Measurements from ENCODE around the gene VPS37D.

The VPS37D gene

DNA sequence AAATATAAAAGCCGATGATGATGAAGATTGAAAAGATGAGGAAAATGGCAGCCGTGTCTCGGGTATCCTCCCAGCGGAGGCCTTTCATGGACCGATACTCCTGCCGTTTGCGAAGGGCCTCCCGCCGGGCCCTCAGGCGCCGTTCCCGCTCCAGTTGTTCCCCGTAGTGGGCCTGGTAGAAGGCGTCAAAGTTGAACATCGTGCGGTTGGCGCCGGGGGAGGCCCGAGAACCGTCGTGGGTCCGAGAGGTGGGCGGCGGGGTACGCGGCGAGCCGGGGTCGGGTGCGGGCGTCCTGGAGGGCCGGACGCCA, 15.1 kb downstream of the VPS37D start:
- H3K36me3 ChIP-seq (replicated peaks; ENCODE audit: low read depth, low read length), result peaks cover 28% of the 10 kb centered on the region

DNA sequence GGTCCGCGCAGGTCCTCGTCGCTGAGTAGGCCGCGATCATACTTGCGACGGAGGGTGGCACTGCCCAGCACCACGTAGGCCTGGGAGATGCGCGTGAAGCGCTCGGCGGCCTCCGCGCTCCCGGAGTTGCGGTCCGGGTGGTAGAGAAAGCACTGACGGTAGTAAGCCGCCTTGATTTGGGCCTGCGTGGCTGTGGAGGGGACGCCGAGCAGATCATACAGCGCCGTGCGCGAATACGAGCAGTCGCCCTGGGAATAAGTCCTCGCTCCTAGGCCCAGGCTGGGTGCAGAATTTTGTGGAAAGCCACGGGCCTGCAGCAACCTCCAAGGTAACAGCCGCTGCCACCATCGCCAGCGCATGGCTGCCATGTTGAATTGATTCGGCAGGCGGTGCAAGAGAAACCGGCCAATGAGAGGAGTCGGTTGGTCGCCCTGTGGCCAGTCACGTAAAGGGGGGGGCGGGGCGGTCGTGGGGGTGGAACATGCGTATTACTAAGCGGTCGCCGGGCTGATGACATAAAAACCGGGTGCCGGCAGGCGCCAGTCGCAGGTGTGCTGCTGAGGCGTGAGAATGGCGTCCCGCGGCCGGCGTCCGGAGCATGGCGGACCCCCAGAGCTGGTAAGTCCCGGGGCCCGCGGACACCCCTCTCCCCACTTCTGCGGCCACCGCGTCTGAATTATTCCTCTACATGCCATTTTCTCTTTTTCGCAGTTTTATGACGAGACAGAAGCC, 15.6 kb downstream of the VPS37D start, which contains the start of the genes BUD23 and DNAJC30:
Gene BUD23 (plus strand): TSS at position 542 of the 732 bp plus-strand sequence. CDS start 29 bp downstream, at position 571.
Gene DNAJC30 (minus strand): TSS at position 398 of the 732 bp plus-strand sequence. CDS start 30 bp downstream, at position 368.
- H3K9me3 ChIP-seq (ENCODE audit: insufficient read depth, low read length), result no peaks in the 10 kb centered on the region
- H3K79me2 ChIP-seq (ENCODE audit: low read length), result peaks cover 93% of the 10 kb centered on the region
- H3K4me2 ChIP-seq (ENCODE audit: low read length), result peak within 1 kb of the TSS; percentile 87
- H3K27me3 ChIP-seq (ENCODE audit: low read depth, low read length), result no peaks in the 10 kb centered on the region
- peaks cover 4% of the 10 kb centered on the region; the same call in 1 of the 2 replicates for H4K20me1 ChIP-seq (ENCODE audit: insufficient read depth, low read length)
- H2AFZ ChIP-seq (ENCODE audit: low read depth, low read length), result peak within 1 kb of the TSS; percentile 83; the same call in 1 of the 2 replicates
- peak within 1 kb of the TSS; percentile 86 for H3K9ac ChIP-seq (ENCODE audit: low read length)
- no peak for TF ChIP-seq EZH2phosphoT487 (IDR thresholded peaks at IDR 0.05; ENCODE audit: low read depth)
- TF ChIP-seq, protein P1, sequence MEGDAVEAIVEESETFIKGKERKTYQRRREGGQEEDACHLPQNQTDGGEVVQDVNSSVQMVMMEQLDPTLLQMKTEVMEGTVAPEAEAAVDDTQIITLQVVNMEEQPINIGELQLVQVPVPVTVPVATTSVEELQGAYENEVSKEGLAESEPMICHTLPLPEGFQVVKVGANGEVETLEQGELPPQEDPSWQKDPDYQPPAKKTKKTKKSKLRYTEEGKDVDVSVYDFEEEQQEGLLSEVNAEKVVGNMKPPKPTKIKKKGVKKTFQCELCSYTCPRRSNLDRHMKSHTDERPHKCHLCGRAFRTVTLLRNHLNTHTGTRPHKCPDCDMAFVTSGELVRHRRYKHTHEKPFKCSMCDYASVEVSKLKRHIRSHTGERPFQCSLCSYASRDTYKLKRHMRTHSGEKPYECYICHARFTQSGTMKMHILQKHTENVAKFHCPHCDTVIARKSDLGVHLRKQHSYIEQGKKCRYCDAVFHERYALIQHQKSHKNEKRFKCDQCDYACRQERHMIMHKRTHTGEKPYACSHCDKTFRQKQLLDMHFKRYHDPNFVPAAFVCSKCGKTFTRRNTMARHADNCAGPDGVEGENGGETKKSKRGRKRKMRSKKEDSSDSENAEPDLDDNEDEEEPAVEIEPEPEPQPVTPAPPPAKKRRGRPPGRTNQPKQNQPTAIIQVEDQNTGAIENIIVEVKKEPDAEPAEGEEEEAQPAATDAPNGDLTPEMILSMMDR (IDR thresholded peaks at IDR 0.05; ENCODE audit: low read depth, low read length), result no peak
- peaks cover 26% of the 10 kb centered on the region for H3K36me3 ChIP-seq (replicated peaks; ENCODE audit: low read depth, low read length)
- peaks cover 16% of the 10 kb centered on the region for H3K4me1 ChIP-seq (ENCODE audit: low read length)
- peak within 1 kb of the TSS; percentile 93 for H3K4me3 ChIP-seq (ENCODE audit: low read length)
- H3K27ac ChIP-seq (ENCODE audit: low read length), result peak within 1 kb of the TSS; percentile 33; the same call in 1 of the 2 replicates

More for the DNA sequence above, 15.1 kb downstream of the VPS37D start:
- Histone ChIP-seq H3K79me2 (ENCODE audit: low read length) (peaks cover 90% of the 10 kb centered on the region), H3K9ac (ENCODE audit: low read length) (peak overlapping the region; percentile 76), H3K4me3 (ENCODE audit: low read length) (peak overlapping the region; percentile 93), H3K4me1 (ENCODE audit: low read length) (peaks cover 14% of the 10 kb centered on the region), H3K9me3 (ENCODE audit: insufficient read depth, low read length) (no peaks in the 10 kb centered on the region), H3K27ac (ENCODE audit: low read length) (peak overlapping the region; percentile 20; the same call in 1 of the 2 replicates), H3K4me2 (ENCODE audit: low read length) (peak overlapping the region; percentile 87), H3K27me3 (ENCODE audit: low read depth, low read length) (no peaks in the 10 kb centered on the region), H2AFZ (ENCODE audit: low read depth, low read length) (0 out of 2 replicates have a peak overlapping the region, but pooled peaks have one; percentile 54), H4K20me1 (ENCODE audit: insufficient read depth, low read length) (peaks cover 4% of the 10 kb centered on the region; the same call in 1 of the 2 replicates)
- no peak for TF ChIP-seq EZH2phosphoT487 (IDR thresholded peaks at IDR 0.05; ENCODE audit: low read depth)
- TF ChIP-seq, protein P1 (IDR thresholded peaks at IDR 0.05; ENCODE audit: low read depth, low read length), result no peak

DNA sequence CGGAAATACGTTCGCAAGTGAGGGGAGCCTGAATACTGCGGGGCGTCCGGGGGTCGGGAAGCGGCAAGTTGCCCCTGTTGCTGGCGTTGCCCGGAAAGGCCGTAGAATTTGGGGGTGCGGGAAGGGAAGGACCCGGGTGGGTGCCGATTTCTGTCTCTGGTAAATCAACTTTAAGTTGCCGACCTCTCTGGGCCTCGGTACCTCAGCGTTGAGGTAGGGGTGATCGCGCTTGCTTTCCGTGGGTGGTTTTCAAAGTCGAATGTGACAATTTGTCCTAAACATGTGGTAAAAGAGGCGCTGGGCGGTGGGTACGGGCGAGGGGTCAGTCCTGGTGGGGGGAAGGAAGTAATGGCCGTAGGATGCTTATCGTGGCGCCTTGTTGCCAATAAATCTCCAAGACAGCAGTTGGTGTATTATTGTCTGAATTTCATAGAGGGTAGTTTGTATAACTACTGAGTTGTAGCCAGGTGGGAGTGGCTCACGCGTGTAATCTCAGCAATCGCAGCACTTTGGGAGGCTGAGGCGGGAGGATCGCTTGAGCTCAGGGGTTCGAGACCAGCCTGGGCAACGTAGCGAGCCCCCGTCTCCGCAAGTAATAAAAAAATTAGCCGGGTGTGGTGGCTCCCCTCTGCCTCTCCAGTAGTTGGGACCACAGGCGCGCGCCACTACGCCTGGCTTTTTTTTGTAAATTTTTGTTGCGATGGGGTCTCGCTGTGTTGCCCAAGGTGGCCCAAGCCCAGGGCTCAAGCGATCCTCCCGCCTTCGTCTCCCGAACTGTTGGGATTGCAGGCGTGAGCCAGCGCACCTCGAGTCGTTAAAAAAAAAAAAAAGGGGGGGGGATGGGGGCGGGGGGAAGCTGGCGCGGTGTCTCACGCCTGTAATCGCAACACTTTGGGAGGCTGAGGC, 16.4 kb downstream of the VPS37D start:
- H4K20me1 ChIP-seq (ENCODE audit: insufficient read depth, low read length), result peaks cover 4% of the 10 kb centered on the region; the same call in 1 of the 2 replicates

More for the DNA sequence above, 16.4 kb downstream of the VPS37D start:
- Histone ChIP-seq H3K9ac (ENCODE audit: low read length) (peak overlapping the region; percentile 86), H3K36me3 (replicated peaks; ENCODE audit: low read depth, low read length) (peaks cover 32% of the 10 kb centered on the region), H3K27ac (ENCODE audit: low read length) (peak overlapping the region; percentile 33; the same call in 1 of the 2 replicates), H3K79me2 (ENCODE audit: low read length) (peaks cover 96% of the 10 kb centered on the region), H3K27me3 (ENCODE audit: low read depth, low read length) (no peaks in the 10 kb centered on the region), H3K4me2 (ENCODE audit: low read length) (peak overlapping the region; percentile 74), H3K9me3 (ENCODE audit: insufficient read depth, low read length) (no peaks in the 10 kb centered on the region), H3K4me3 (ENCODE audit: low read length) (peak overlapping the region; percentile 93), H3K4me1 (ENCODE audit: low read length) (peaks cover 23% of the 10 kb centered on the region), H2AFZ (ENCODE audit: low read depth, low read length) (peak overlapping the region; percentile 83; the same call in 1 of the 2 replicates)
- TF ChIP-seq, protein P1 (IDR thresholded peaks at IDR 0.05; ENCODE audit: low read depth, low read length), result no peak
- TF ChIP-seq EZH2phosphoT487 (IDR thresholded peaks at IDR 0.05; ENCODE audit: low read depth), result no peak
